GM21576 (cell line): ENCODE measurements around the gene HEPH.
"Not testable (repeated sequence)": the region's sequence is repeated elsewhere in the genome, so short reads cannot be mapped to it uniquely, and the experiment has no call there.

ENCODE experiments used
- ATAC-seq: cut with Tn5 transposase; IDR thresholded peaks from one replicate; pipeline ENCODE4 v1.9.1; 2021; ENCODE audit warnings: mild to moderate bottlenecking, moderate library complexity; ENCODE audit not compliant: unreplicated experiment

Gene HEPH

GRCh38 chrX:66163849-66164411, at the start of gene HEPH:
Gene HEPH (plus strand): TSS chrX:66164247. CDS start chrX:66170571, 6,324 bp downstream.
- ATAC-seq = peak; percentile 62

GRCh38 chrX:66118722-66119121, 45.3 kb upstream of the HEPH start:
- not testable (repeated sequence) for ATAC-seq

GRCh38 chrX:66121354-66121753, 42.7 kb upstream of the HEPH start:
- ATAC-seq = not testable (repeated sequence)

- no peak for ATAC-seq
Observed at GRCh38 chrX:66126662-66127061, 37.4 kb upstream of the HEPH start.

- no peak for ATAC-seq
Observed at GRCh38 chrX:66130469-66130868, 33.6 kb upstream of the HEPH start.

GRCh38 chrX:66135284-66135683, 28.8 kb upstream of the HEPH start:
- ATAC-seq = not testable (repeated sequence)

GRCh38 chrX:66142351-66142750, 21.7 kb upstream of the HEPH start:
- no peak for ATAC-seq

GRCh38 chrX:66144258-66144657, 19.8 kb upstream of the HEPH start:
- ATAC-seq = no peak

GRCh38 chrX:66149519-66149918, 14.5 kb upstream of the HEPH start:
- no peak for ATAC-seq

GRCh38 chrX:66150163-66150562, 13.9 kb upstream of the HEPH start:
- no peak for ATAC-seq

- no peak for ATAC-seq
Observed at GRCh38 chrX:66162331-66162822, 1.7 kb upstream of the HEPH start.

GRCh38 chrX:66163447-66163846, 600 bp upstream of the HEPH start:
- ATAC-seq = peak; percentile 27

GRCh38 chrX:66164470-66164869, 423 bp downstream of the HEPH start:
- ATAC-seq = no peak

GRCh38 chrX:66164931-66165330, 884 bp downstream of the HEPH start:
- no peak for ATAC-seq

- ATAC-seq = no peak
Observed at GRCh38 chrX:66166671-66167070, 2.6 kb downstream of the HEPH start.

GRCh38 chrX:66167431-66167830, 3.4 kb downstream of the HEPH start:
- no peak for ATAC-seq

- no peak for ATAC-seq
Observed at GRCh38 chrX:66176134-66176533, 12.1 kb downstream of the HEPH start.

- no peak for ATAC-seq
Observed at GRCh38 chrX:66191563-66191962, 27.5 kb downstream of the HEPH start.

- ATAC-seq = no peak
Observed at GRCh38 chrX:66193821-66194220, 29.8 kb downstream of the HEPH start.

- peak; percentile 81 for ATAC-seq
Observed at GRCh38 chrX:66200050-66200664, 36.1 kb downstream of the HEPH start.

GRCh38 chrX:66200855-66201795, 37.1 kb downstream of the HEPH start:
- no peak for ATAC-seq

- no peak for ATAC-seq
Observed at GRCh38 chrX:66203114-66203513, 39.1 kb downstream of the HEPH start.
